Gastrocnemius medialis (tissue), 4 donors: ENCODE results near the gene CD1C. TPM values are rescaled to one million over a fixed set of nuclear protein-coding genes. Genes with fewer than 3 reads are reported as not detected.
"Not testable (repeated sequence)": the region's sequence is repeated elsewhere in the genome, so short reads cannot be mapped to it uniquely, and the experiment has no call there.

Source experiments
- ATAC-seq, 2 donors: fragments of 150-250 bp; one replicate each; pipeline ENCODE4 v1.9.1; 2016
- DNase-seq, 2 donors: peaks; one replicate each; pipeline ENCODE4 v3.0.0-alpha.2; 2019
- H3K27ac ChIP-seq, 4 donors: fragments of 200-600 bp; sonication (generic); 1 replicate in 1 of 4; 2 replicates in 3 of 4; pipeline ENCODE4 v1.5.1; 2016 to 2018; ENCODE audit warnings: mild to moderate bottlenecking in 2 of 4, moderate library complexity in 1 of 4
- H3K27me3 ChIP-seq, 3 donors: fragments of 200-600 bp; sonication (generic) in 2 of 3; 1 replicate in 1 of 3; 2 replicates in 2 of 3; pipeline versions ENCODE4 v1.5.1 to v1.6.0; 2016 to 2019; ENCODE audit warnings: mild to moderate bottlenecking in 1 of 3, moderate library complexity in 1 of 3
- H3K36me3 ChIP-seq, 2 donors: fragments of 200-600 bp; sonication (generic) in 1 of 2; one replicate each; pipeline ENCODE4 v1.5.1; 2017 to 2018
- H3K4me1 ChIP-seq, 2 donors: fragments of 200-600 bp; sonication (generic) in 1 of 2; one replicate each; pipeline ENCODE4 v1.5.1; 2016 to 2017; ENCODE audit warnings: mild to moderate bottlenecking in 2 of 2
- H3K4me3 ChIP-seq, 4 donors: fragments of 200-600 bp; sonication (generic) in 3 of 4; 1 replicate in 1 of 4; 2 replicates in 3 of 4; pipeline ENCODE4 v1.5.1; 2016 to 2019; ENCODE audit warnings: mild to moderate bottlenecking in 2 of 4
- H3K9me3 ChIP-seq, 3 donors: fragments of 200-600 bp; sonication (generic) in 2 of 3; 1 replicate in 1 of 3; 2 replicates in 2 of 3; pipeline ENCODE4 v1.5.1; 2016 to 2019
- CTCF ChIP-seq, 5 experiments: fragments of 450-650 bp in 3 of 5; fragments of 200-600 bp in 2 of 5; sonication (generic) in 2 of 5; IDR thresholded peaks in 4 of 5; conservative IDR thresholded peaks in 1 of 5; 1 replicate in 4 of 5; 2 replicates in 1 of 5; pipeline ENCODE4 v1.5.1; 2016 to 2019; ENCODE audit warnings: antibody characterized with exemption in 5 of 5, mild to moderate bottlenecking in 3 of 5, moderate library complexity in 3 of 5
- POLR2A ChIP-seq, 2 donors: fragments of 450-650 bp; IDR thresholded peaks; one replicate each; pipeline ENCODE4 v1.6.1; 2017; ENCODE audit warnings: antibody characterized with exemption in 2 of 2, mild to moderate bottlenecking in 2 of 2, moderate library complexity in 2 of 2
- in situ Hi-C, 4 donors: fragments of 200-750 bp; cut with MboI; loops; one replicate each; pipeline versions ENCODE4 v1.15.0 to v1.8.0; 2017; ENCODE audit warnings: low sequenced_read_pairs in 4 of 4
- intact Hi-C: fragments of 100-400 bp; cut with DNase I; formaldehyde crosslinking; loops from one replicate; pipeline ENCODE4 v1.15.1; 2023; ENCODE audit warnings: low total_unique reads
- total RNA-seq, 4 donors: library from RNA; depleted of rRNA; stranded (reverse); fragments of >200 nt; gene quantifications; one replicate each; pipeline versions ENCODE4 v1.1.0 to v1.2.3, GENCODE V29; 2016

CD1C gene
- total RNA-seq, 4 donors from 2014 or later: 0.35 TPM; not detected in 3

DNA sequence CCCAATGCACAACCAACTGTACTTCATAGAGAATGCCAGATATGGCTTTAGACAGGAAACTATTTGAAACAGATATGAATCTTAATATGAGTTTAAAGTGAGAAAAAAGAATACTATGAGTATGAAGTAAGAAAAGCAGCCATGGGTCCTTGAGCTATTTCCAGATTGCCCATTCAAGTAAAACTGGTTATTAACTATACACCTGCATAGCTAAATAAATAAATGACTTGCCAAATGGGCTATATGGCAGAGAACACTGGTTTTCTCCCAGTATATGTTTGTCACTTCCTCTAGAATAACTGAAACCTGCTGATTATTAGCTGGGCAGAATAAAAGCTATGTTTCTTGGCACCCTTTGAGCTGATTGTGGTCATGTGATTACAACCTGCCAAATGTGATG, 17.0 kb upstream of the CD1C start:
- H3K4me1 ChIP-seq: no peaks in the 10 kb centered on the region
- ATAC-seq (no peak), DNase-seq (no peak)
- TF ChIP-seq POLR2A (IDR thresholded peaks at IDR 0.05) (no peak), CTCF (IDR thresholded peaks at IDR 0.05 in 4 of 5, conservative IDR thresholded peaks at IDR 0.05 in 1 of 5) (no peak)
- intact Hi-C loops: no loop called here
- H3K4me3 ChIP-seq: no peak overlapping the region
- in situ Hi-C loops: no loop called here
- H3K27me3 ChIP-seq: no peaks in the 10 kb centered on the region
- H3K9me3 ChIP-seq: no peaks in the 10 kb centered on the region
- no peak overlapping the region for H3K27ac ChIP-seq
- no peaks in the 10 kb centered on the region for H3K36me3 ChIP-seq

- H3K4me1 ChIP-seq: no peaks in the 10 kb centered on the region
- H3K36me3 ChIP-seq: no peaks in the 10 kb centered on the region
- intact Hi-C loops (no loop called here), in situ Hi-C loops (no loop called here)
- H3K4me3 ChIP-seq: no peak overlapping the region
- no peaks in the 10 kb centered on the region for H3K27me3 ChIP-seq
- H3K27ac ChIP-seq: no peak overlapping the region
- no peaks in the 10 kb centered on the region for H3K9me3 ChIP-seq
- no peak for TF ChIP-seq POLR2A (IDR thresholded peaks at IDR 0.05)
- DNase-seq (no peak), ATAC-seq (no peak)
Measured at GRCh38 chr1:158274797-158275196, 14.9 kb upstream of the CD1C start.

- DNase-seq, H3K4me1 ChIP-seq, H3K9me3 ChIP-seq, H3K4me3 ChIP-seq, H3K36me3 ChIP-seq, H3K27ac ChIP-seq, intact Hi-C loops, H3K27me3 ChIP-seq, ATAC-seq, in situ Hi-C loops: not testable (repeated sequence)
Measured at GRCh38 chr1:158282421-158282820, 7.3 kb upstream of the CD1C start.

DNA sequence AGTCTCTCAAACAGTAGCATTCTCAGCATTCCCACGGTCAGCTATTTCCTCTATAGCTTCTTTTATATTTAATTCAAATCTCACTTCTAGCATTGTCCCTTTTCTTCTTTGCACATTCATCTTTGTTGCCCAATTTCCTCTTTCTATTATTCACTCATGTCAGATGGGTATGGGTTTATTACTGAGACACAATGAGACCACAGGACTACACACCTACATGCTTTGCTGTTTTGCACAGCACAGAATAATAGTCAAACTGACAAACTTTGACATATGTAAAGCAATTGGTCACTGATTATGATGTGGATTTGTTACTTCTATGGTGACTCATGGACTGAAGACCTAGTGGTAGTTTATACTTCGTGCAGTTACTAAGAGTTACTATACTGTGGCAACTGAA, 5.8 kb upstream of the CD1C start:
- in situ Hi-C loops: no loop called here
- intact Hi-C loops: no loop called here
- H3K27ac ChIP-seq: no peak overlapping the region
- ATAC-seq: no peak
- H3K27me3 ChIP-seq: no peaks in the 10 kb centered on the region
- H3K4me1 ChIP-seq: no peaks in the 10 kb centered on the region
- DNase-seq: no peak
- no peaks in the 10 kb centered on the region for H3K36me3 ChIP-seq
- TF ChIP-seq POLR2A (IDR thresholded peaks at IDR 0.05) (no peak), CTCF (IDR thresholded peaks at IDR 0.05 in 4 of 5, conservative IDR thresholded peaks at IDR 0.05 in 1 of 5) (no peak)
- H3K4me3 ChIP-seq: no peak overlapping the region
- H3K9me3 ChIP-seq: no peaks in the 10 kb centered on the region

DNA sequence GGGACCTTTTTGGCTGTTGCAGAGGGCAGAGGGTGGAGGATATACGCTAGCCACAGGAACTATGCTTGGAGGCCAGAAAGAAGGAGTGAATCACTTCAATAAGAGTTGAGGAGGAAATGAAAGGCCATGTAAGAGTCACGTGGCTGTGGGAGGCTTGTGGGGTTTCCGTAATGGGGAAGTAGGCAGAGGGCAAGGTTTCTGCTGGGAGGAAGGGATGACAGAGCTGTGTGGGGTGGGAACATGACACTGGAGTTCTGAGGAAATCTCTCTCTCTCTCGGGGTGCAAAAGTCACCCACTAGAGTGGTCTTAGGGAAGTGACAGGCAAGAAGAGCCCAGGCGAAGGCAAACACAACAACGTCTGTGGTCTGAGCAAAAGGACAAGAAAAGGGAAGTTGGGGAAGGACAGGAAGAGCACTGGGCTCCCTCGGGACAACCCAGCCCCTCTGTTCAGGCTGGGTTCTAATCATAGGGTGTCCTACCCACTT, 3.9 kb upstream of the CD1C start:
- no peaks in the 10 kb centered on the region for H3K27me3 ChIP-seq
- H3K36me3 ChIP-seq: no peaks in the 10 kb centered on the region
- no peaks in the 10 kb centered on the region for H3K9me3 ChIP-seq
- no peak overlapping the region for H3K27ac ChIP-seq
- H3K4me1 ChIP-seq: no peaks in the 10 kb centered on the region
- peak; percentile 12 to 52 for DNase-seq
- in situ Hi-C loops (no loop called here), intact Hi-C loops (no loop called here)
- no peak for TF ChIP-seq CTCF (IDR thresholded peaks at IDR 0.05 in 4 of 5, conservative IDR thresholded peaks at IDR 0.05 in 1 of 5)
- no peak for TF ChIP-seq POLR2A (IDR thresholded peaks at IDR 0.05)
- ATAC-seq: peak in 1 of 2 donors; percentile 44
- no peak overlapping the region for H3K4me3 ChIP-seq

GRCh38 chr1:158286487-158286886, 3.2 kb upstream of the CD1C start:
- intact Hi-C loops (no loop called here), in situ Hi-C loops (no loop called here)

More at GRCh38 chr1:158286487-158286886, 3.2 kb upstream of the CD1C start:
- H3K4me3 ChIP-seq: no peak overlapping the region
- no peaks in the 10 kb centered on the region for H3K4me1 ChIP-seq
- ATAC-seq (no peak), DNase-seq (no peak)
- H3K9me3 ChIP-seq: no peaks in the 10 kb centered on the region
- TF ChIP-seq CTCF (IDR thresholded peaks at IDR 0.05 in 4 of 5, conservative IDR thresholded peaks at IDR 0.05 in 1 of 5) (no peak), POLR2A (IDR thresholded peaks at IDR 0.05) (no peak)
- H3K36me3 ChIP-seq: no peaks in the 10 kb centered on the region
- H3K27ac ChIP-seq: no peak overlapping the region
- no peaks in the 10 kb centered on the region for H3K27me3 ChIP-seq
